Measurements from ENCODE around the gene KRT83. TPM values are rescaled to one million over a fixed set of nuclear protein-coding genes. Genes with fewer than 3 reads are reported as not detected.

The KRT83 gene
- total RNA-seq, 1 donor from 2014 or later, result not detected

DNA sequence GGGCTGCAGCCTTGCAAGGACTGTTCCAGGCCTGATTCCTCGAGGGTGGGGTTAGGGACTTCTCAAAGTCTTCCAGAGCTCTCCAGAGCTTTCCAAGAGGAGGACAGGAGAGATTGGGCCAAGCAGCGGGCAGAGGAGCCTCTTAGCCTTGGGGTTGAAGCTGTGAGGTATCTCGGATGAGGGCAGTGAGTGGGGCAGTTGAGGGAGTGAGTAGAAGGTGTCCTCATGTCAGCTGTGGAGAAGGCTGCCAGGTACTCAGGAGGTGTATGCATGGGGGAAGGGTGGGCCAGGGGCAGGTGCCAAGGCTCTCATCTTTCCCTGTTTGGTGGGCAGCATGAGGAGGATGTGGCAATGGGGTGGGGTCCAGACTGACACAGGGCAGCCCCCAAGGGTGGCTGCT, 7.7 kb downstream of the KRT83 start:
- H3K27ac Mint-ChIP-seq, result peak overlapping the region; percentile 14

DNA sequence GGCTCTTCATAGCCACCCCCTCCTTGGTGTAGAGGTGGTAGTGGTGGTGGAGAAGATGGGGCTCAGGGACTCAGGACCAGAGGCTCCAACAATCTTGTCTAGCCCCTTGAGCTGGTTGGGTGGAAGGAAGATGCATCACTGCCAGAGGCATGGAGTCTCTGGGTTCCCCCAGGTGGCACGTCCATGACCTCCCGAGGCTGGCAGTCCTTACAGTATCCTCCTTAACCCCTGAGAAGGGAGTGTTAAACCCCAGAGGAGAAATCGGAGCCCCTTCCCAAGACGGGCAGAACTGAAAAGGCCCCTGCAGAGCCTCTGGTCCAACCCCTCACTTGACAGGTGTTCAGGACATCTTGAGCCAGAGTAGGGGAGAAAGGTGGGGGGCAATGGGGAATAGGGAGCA, 9.1 kb downstream of the KRT83 start:
- H3K79me2 ChIP-seq (ENCODE audit: low read depth), result no peaks in the 10 kb centered on the region
- no peaks in the 10 kb centered on the region for H4K20me1 ChIP-seq (ENCODE audit: low read depth)
- no peaks in the 10 kb centered on the region for H3K9me3 Mint-ChIP-seq
- H3K4me1 Mint-ChIP-seq, result peaks cover 15% of the 10 kb centered on the region
- no peaks in the 10 kb centered on the region for H3K36me3 Mint-ChIP-seq
- no peak for TF ChIP-seq EZH2 (IDR thresholded peaks at IDR 0.05)
- no peak for TF ChIP-seq EZH2phosphoT487 (IDR thresholded peaks at IDR 0.05)
- TF ChIP-seq, protein P1, sequence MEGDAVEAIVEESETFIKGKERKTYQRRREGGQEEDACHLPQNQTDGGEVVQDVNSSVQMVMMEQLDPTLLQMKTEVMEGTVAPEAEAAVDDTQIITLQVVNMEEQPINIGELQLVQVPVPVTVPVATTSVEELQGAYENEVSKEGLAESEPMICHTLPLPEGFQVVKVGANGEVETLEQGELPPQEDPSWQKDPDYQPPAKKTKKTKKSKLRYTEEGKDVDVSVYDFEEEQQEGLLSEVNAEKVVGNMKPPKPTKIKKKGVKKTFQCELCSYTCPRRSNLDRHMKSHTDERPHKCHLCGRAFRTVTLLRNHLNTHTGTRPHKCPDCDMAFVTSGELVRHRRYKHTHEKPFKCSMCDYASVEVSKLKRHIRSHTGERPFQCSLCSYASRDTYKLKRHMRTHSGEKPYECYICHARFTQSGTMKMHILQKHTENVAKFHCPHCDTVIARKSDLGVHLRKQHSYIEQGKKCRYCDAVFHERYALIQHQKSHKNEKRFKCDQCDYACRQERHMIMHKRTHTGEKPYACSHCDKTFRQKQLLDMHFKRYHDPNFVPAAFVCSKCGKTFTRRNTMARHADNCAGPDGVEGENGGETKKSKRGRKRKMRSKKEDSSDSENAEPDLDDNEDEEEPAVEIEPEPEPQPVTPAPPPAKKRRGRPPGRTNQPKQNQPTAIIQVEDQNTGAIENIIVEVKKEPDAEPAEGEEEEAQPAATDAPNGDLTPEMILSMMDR (IDR thresholded peaks at IDR 0.05), result no peak
- no peak overlapping the region for H3K4me3 ChIP-seq
- H3K4me3 Mint-ChIP-seq, result no peak overlapping the region
- H3K9ac ChIP-seq, result no peak overlapping the region
- no peak overlapping the region for H3K4me2 ChIP-seq
- H3K9me3 ChIP-seq (ENCODE audit: low read depth), result no peaks in the 10 kb centered on the region
- no peaks in the 10 kb centered on the region for H3K36me3 ChIP-seq
- no peak overlapping the region for H3K27ac ChIP-seq
- H3K27ac Mint-ChIP-seq, result no peak overlapping the region
- peaks cover 52% of the 10 kb centered on the region for H3K27me3 ChIP-seq
- H2AFZ ChIP-seq (replicated peaks), result no peak overlapping the region
- DNase-seq (ENCODE audit: low spot score), result no peak
- H3K27me3 Mint-ChIP-seq (ENCODE audit: insufficient read depth, low read depth), result peaks cover 36% of the 10 kb centered on the region
- peaks cover 15% of the 10 kb centered on the region for H3K4me1 ChIP-seq
- H3F3A ChIP-seq (ENCODE audit: low read depth), result no peaks in the 10 kb centered on the region

More for the DNA sequence above, 7.7 kb downstream of the KRT83 start:
- Histone ChIP-seq H3K9me3 (ENCODE audit: low read depth) (no peaks in the 10 kb centered on the region), H3K4me3 (no peak overlapping the region), H2AFZ (replicated peaks) (no peak overlapping the region), H3F3A (ENCODE audit: low read depth) (no peaks in the 10 kb centered on the region), H3K27ac (no peak overlapping the region), H3K36me3 (no peaks in the 10 kb centered on the region), H3K4me1 (peaks cover 10% of the 10 kb centered on the region), H3K4me2 (no peak overlapping the region), H3K79me2 (ENCODE audit: low read depth) (no peaks in the 10 kb centered on the region), H4K20me1 (ENCODE audit: low read depth) (no peaks in the 10 kb centered on the region), H3K9ac (no peak overlapping the region), H3K27me3 (peaks cover 38% of the 10 kb centered on the region)
- no peak for DNase-seq (ENCODE audit: low spot score)
- Mint-ChIP-seq H3K27me3 (ENCODE audit: insufficient read depth, low read depth) (peaks cover 26% of the 10 kb centered on the region), H3K4me3 (no peak overlapping the region), H3K9me3 (no peaks in the 10 kb centered on the region), H3K4me1 (peaks cover 5% of the 10 kb centered on the region), H3K36me3 (no peaks in the 10 kb centered on the region)
- TF ChIP-seq EZH2 (IDR thresholded peaks at IDR 0.05), result no peak
- TF ChIP-seq, protein P1 (IDR thresholded peaks at IDR 0.05), result no peak
- no peak for TF ChIP-seq EZH2phosphoT487 (IDR thresholded peaks at IDR 0.05)

DNA sequence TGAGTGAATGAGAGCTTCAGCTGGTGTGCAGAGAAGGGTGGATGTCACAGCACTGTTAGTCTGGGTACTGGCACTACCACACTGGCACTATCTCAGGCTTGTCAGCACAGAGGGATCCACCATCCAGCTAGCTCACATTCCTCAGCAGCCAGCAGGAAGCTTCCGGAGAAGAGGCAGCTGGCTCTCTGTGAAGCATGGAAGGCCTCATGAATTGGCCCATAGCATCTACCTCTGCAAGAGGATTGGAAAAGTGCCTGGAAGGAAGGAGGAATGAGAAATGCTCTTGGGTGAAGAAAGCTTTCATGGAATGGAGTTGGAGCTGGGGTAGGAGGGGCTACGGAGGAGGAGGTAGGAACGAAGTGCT, 9.9 kb downstream of the KRT83 start:
- Mint-ChIP-seq H3K36me3 (no peaks in the 10 kb centered on the region), H3K4me1 (peaks cover 18% of the 10 kb centered on the region)
- no peak for DNase-seq (ENCODE audit: low spot score)

More for the DNA sequence above, 9.9 kb downstream of the KRT83 start:
- Histone ChIP-seq H3K79me2 (ENCODE audit: low read depth) (no peaks in the 10 kb centered on the region), H3K4me2 (no peak overlapping the region), H2AFZ (replicated peaks) (no peak overlapping the region), H3K27ac (no peak overlapping the region), H3K9ac (no peak overlapping the region), H4K20me1 (ENCODE audit: low read depth) (no peaks in the 10 kb centered on the region), H3K27me3 (peaks cover 60% of the 10 kb centered on the region), H3K4me1 (peaks cover 15% of the 10 kb centered on the region), H3K36me3 (no peaks in the 10 kb centered on the region), H3K4me3 (no peak overlapping the region), H3K9me3 (ENCODE audit: low read depth) (no peaks in the 10 kb centered on the region), H3F3A (ENCODE audit: low read depth) (no peaks in the 10 kb centered on the region)
- TF ChIP-seq EZH2phosphoT487 (IDR thresholded peaks at IDR 0.05) (no peak), EZH2 (IDR thresholded peaks at IDR 0.05) (no peak)
- TF ChIP-seq, protein P1 (IDR thresholded peaks at IDR 0.05), result no peak
- H3K27ac Mint-ChIP-seq, result no peak overlapping the region
- H3K27me3 Mint-ChIP-seq (ENCODE audit: insufficient read depth, low read depth), result peaks cover 43% of the 10 kb centered on the region
- no peaks in the 10 kb centered on the region for H3K9me3 Mint-ChIP-seq
- H3K4me3 Mint-ChIP-seq, result no peak overlapping the region
